Measurements from ENCODE around the gene TFDP3.

TFDP3 gene

GRCh38 chrX:133188631-133189030 is 29.5 kb downstream of the TFDP3 start:
- DNase-seq (ENCODE audit: low read depth in 2 of 2, low spot score in 1 of 2) = no peak

- no peak for DNase-seq (ENCODE audit: low read depth in 2 of 2, low spot score in 1 of 2)
Measured at GRCh38 chrX:133185938-133186337, 32.2 kb downstream of the TFDP3 start.

DNA sequence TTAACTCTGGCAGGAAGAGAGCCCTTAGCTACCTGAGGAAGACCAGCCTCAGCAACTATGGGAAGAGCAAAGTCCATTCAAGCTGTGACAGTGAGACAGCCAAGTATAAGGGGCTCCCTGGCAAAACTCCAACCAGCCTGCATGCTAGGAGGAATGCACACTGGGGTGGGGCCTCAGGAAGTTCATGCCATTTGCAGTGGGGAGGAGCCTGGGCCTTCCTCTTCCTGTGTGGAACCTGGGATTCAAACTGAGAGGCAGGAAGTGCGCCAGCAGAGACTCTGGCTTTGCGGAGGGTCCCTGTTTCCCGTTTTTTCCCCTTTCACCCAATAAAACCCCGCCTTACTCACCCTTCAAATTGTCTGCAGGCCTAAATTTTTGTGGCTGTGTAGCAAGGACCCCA is 33.0 kb downstream of the TFDP3 start:
- DNase-seq (ENCODE audit: low read depth in 2 of 2, low spot score in 1 of 2) = no peak

GRCh38 chrX:133183806-133184205 is 34.3 kb downstream of the TFDP3 start:
- no peak for DNase-seq (ENCODE audit: low read depth in 2 of 2, low spot score in 1 of 2)

- DNase-seq (ENCODE audit: low read depth in 2 of 2, low spot score in 1 of 2) = no peak
Measured at GRCh38 chrX:133179500-133179899, 38.7 kb downstream of the TFDP3 start.

GRCh38 chrX:133177202-133177601 is 41.0 kb downstream of the TFDP3 start:
- no peak for DNase-seq (ENCODE audit: low read depth in 2 of 2, low spot score in 1 of 2)

- DNase-seq (ENCODE audit: low read depth in 2 of 2, low spot score in 1 of 2) = no peak
Measured at GRCh38 chrX:133175605-133176004, 42.5 kb downstream of the TFDP3 start.

DNA sequence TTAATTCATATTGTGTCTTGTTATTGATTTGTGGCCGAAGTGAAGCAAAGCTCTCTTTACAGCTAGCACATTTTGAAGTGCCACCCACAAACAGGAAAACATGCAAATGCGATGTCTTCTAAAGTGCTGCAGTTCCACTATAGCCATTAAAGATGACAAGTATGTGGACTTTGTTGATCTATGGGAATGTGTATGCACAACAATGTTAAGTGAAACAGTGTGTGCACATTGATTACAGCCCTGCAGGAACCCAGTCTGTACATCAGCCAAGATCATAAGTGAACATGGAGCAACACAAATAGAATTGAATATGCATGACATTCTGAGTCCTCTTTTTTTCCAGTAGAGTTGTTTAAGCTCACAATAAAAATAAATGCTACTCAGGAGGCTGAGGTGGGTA is 43.0 kb downstream of the TFDP3 start:
- no peak for DNase-seq (ENCODE audit: low read depth in 2 of 2, low spot score in 1 of 2)

DNA sequence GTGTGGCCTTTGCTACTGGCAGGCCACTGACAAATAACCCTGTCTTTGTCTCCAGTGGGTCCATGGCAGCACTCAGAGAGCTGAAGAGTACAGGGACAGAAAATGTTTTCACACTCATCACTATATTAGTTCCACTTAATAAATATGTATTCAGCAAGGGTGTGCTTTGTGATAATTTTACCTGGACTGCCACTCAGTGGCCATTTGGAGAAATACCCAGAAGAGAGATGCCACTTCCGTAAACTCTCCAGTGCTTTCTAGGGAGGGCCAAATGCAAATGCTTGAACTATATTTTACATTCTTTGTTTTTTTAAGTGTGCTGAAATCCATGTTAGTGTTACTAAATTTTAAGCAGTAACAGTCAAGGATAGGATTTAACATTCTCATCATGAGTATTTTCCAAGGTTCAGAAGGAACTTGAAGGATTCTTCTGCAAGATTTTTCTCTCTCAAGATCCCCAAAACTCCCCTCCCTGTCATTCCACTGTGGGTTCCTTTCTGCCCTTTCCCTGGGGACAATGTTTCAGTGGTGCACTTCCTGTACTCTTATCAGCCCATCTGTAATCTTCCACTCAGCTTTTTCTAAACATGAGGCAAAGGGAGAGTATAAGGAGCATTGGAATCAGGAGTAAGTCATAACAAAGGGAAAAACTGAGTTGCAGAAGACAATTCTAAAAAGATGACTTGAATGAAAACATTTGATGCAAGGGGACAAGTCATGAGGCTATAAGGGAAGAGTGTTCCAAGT is 46.0 kb downstream of the TFDP3 start:
- DNase-seq (ENCODE audit: low read depth in 2 of 2, low spot score in 1 of 2) = no peak

Measured in stimulated activated CD8-positive, alpha-beta memory T cell treated with anti-CD3 and anti-CD28 coated beads, Interleukin-4, amount 100 ng/mL, for 1 hour (primary cell).